Measurements from ENCODE around the gene TJP1. TPM values are rescaled to one million over a fixed set of nuclear protein-coding genes. Genes with fewer than 3 reads are reported as not detected.
A peak's percentile ranks its signal among the peaks of the same experiment; 100 is the strongest.

Gene TJP1
- total RNA-seq, 1 experiment from 2014 or later: 137 TPM

- POLR2A ChIA-PET: interaction anchor here (0.7 to 1.5 kb wide), 2 partner anchors 9 to 45 kb away, joined by 3 to 4 read pairs; no protein-coding TSS in a partner anchor
- DNase-seq (ENCODE audit: unreplicated experiment): no peak
- TF ChIP-seq CTCF (IDR thresholded peaks at IDR 0.05; ENCODE audit: unreplicated experiment): no peak
- Mint-ChIP-seq H3K9me3 (ENCODE audit: unreplicated experiment) (no peaks in the 10 kb centered on the region), H3K27me3 (ENCODE audit: insufficient read depth, unreplicated experiment) (no peaks in the 10 kb centered on the region), H3K36me3 (ENCODE audit: insufficient read depth, unreplicated experiment) (peaks cover 36% of the 10 kb centered on the region), H3K4me1 (ENCODE audit: insufficient read depth, unreplicated experiment) (peaks cover 11% of the 10 kb centered on the region), H3K4me3 (ENCODE audit: unreplicated experiment) (no peak overlapping the region), H3K27ac (ENCODE audit: low read depth, unreplicated experiment) (peak overlapping the region; percentile 51)
- BruUV-seq (replicated peaks): no TSS peak
- intact Hi-C loops (cut with micrococcal nuclease): no loop called here
- CTCF ChIA-PET: interaction anchor here (0.6 kb wide), 1 partner anchor 70 kb away, joined by 4 read pairs; no protein-coding TSS in a partner anchor
Observed at GRCh38 chr15:29795610-29796009, 26.7 kb downstream of the TJP1 start.

GRCh38 chr15:29792426-29793159, 29.7 kb downstream of the TJP1 start:
- peaks cover 28% of the 10 kb centered on the region for H3K36me3 Mint-ChIP-seq (ENCODE audit: insufficient read depth, unreplicated experiment)
- no peak overlapping the region for H3K4me3 Mint-ChIP-seq (ENCODE audit: unreplicated experiment)
- no peaks in the 10 kb centered on the region for H3K9me3 Mint-ChIP-seq (ENCODE audit: unreplicated experiment)
- H3K27me3 Mint-ChIP-seq (ENCODE audit: insufficient read depth, unreplicated experiment): no peaks in the 10 kb centered on the region
- no peak for TF ChIP-seq CTCF (IDR thresholded peaks at IDR 0.05; ENCODE audit: unreplicated experiment)
- intact Hi-C loops (cut with micrococcal nuclease): no loop called here
- ChIA-PET CTCF (interaction anchor here (0.6 to 1.5 kb wide), 3 partner anchors 9 to 238 kb away, joined by 3 to 4 read pairs (median 3); no protein-coding TSS in a partner anchor), POLR2A (interaction anchor here (0.6 to 0.7 kb wide), 2 partner anchors 21 to 42 kb away, joined by 3 read pairs; no protein-coding TSS in a partner anchor)
- H3K4me1 Mint-ChIP-seq (ENCODE audit: insufficient read depth, unreplicated experiment): peaks cover 23% of the 10 kb centered on the region
- no TSS peak for BruUV-seq (replicated peaks)
- no peak for DNase-seq (ENCODE audit: unreplicated experiment)
- peak overlapping the region; percentile 35 for H3K27ac Mint-ChIP-seq (ENCODE audit: low read depth, unreplicated experiment)

GRCh38 chr15:29790607-29791006, 31.7 kb downstream of the TJP1 start:
- H3K4me1 Mint-ChIP-seq (ENCODE audit: insufficient read depth, unreplicated experiment): peaks cover 25% of the 10 kb centered on the region
- H3K27me3 Mint-ChIP-seq (ENCODE audit: insufficient read depth, unreplicated experiment): no peaks in the 10 kb centered on the region
- peaks cover 25% of the 10 kb centered on the region for H3K36me3 Mint-ChIP-seq (ENCODE audit: insufficient read depth, unreplicated experiment)

More at GRCh38 chr15:29790607-29791006, 31.7 kb downstream of the TJP1 start:
- intact Hi-C loops (cut with micrococcal nuclease): no loop called here
- ChIA-PET POLR2A (no interaction called here), CTCF (no interaction called here)
- Mint-ChIP-seq H3K4me3 (ENCODE audit: unreplicated experiment) (no peak overlapping the region), H3K9me3 (ENCODE audit: unreplicated experiment) (no peaks in the 10 kb centered on the region), H3K27ac (ENCODE audit: low read depth, unreplicated experiment) (no peak overlapping the region)
- TF ChIP-seq CTCF (IDR thresholded peaks at IDR 0.05; ENCODE audit: unreplicated experiment): no peak
- no TSS peak for BruUV-seq (replicated peaks)
- no peak for DNase-seq (ENCODE audit: unreplicated experiment)
